NCI-H128 (cell line): ENCODE measurements around the gene WDR3.
"Not testable (repeated sequence)": the region's sequence is repeated elsewhere in the genome, so short reads cannot be mapped to it uniquely, and the experiment has no call there.

Experiments used
- DNase-seq: peaks from one replicate; lab custom pipeline; 2025; ENCODE audit not compliant: unreplicated experiment; lab: John Stamatoyannopoulos, UW

The WDR3 gene

GRCh38 chr1:117929343-117930172, at the start of gene WDR3, which contains the start of gene GDAP2:
TSS of gene WDR3 (plus strand) at chr1:117929739. CDS start at chr1:117933320, 3,581 bp downstream.
TSS of gene GDAP2 (minus strand) at chr1:117929621. CDS start at chr1:117920357, 9,264 bp downstream.
- DNase-seq, result peak; percentile 91

- no peak for DNase-seq
These were observed 45.9 kb upstream of the WDR3 start for GRCh38 chr1:117883616-117884015.

GRCh38 chr1:117886101-117886795, 43.3 kb upstream of the WDR3 start:
- no peak for DNase-seq

- DNase-seq, result no peak
These were observed 39.1 kb upstream of the WDR3 start for GRCh38 chr1:117890452-117890851.

GRCh38 chr1:117892512-117892911, 37.0 kb upstream of the WDR3 start:
- DNase-seq, result no peak

- no peak for DNase-seq
These were observed 35.5 kb upstream of the WDR3 start for GRCh38 chr1:117894078-117894477.

- DNase-seq, result peak; percentile 52
These were observed 33.9 kb upstream of the WDR3 start for GRCh38 chr1:117895482-117896114.

GRCh38 chr1:117897551-117897950, 32.0 kb upstream of the WDR3 start:
- DNase-seq, result no peak

- no peak for DNase-seq
These were observed 29.7 kb upstream of the WDR3 start for GRCh38 chr1:117899801-117900200.

GRCh38 chr1:117902944-117903343, 26.6 kb upstream of the WDR3 start:
- no peak for DNase-seq

- no peak for DNase-seq
These were observed 25.1 kb upstream of the WDR3 start for GRCh38 chr1:117904485-117904884.

GRCh38 chr1:117905019-117905418, 24.5 kb upstream of the WDR3 start:
- no peak for DNase-seq

GRCh38 chr1:117911051-117911450, 18.5 kb upstream of the WDR3 start:
- DNase-seq, result no peak

- no peak for DNase-seq
These were observed 10.2 kb upstream of the WDR3 start for GRCh38 chr1:117919376-117919775.

- DNase-seq, result no peak
These were observed 7.5 kb upstream of the WDR3 start for GRCh38 chr1:117921991-117922390.

GRCh38 chr1:117922717-117923116, 6.8 kb upstream of the WDR3 start:
- DNase-seq, result not testable (repeated sequence)

GRCh38 chr1:117925981-117926380, 3.6 kb upstream of the WDR3 start:
- no peak for DNase-seq

- no peak for DNase-seq
These were observed 627 bp upstream of the WDR3 start for GRCh38 chr1:117928881-117929342.

- no peak for DNase-seq
These were observed 571 bp downstream of the WDR3 start for GRCh38 chr1:117930173-117930447.

GRCh38 chr1:117930484-117930883, 945 bp downstream of the WDR3 start:
- DNase-seq, result no peak

- DNase-seq, result no peak
These were observed 3.0 kb downstream of the WDR3 start for GRCh38 chr1:117932576-117932975.

GRCh38 chr1:117933769-117934168, 4.2 kb downstream of the WDR3 start:
- DNase-seq, result no peak
